Activated CD8-positive, alpha-beta memory T cell treated with anti-CD3 and anti-CD28 coated beads for 1 hour (primary cell): ENCODE results near the gene PALB2.
"Not testable (repeated sequence)": the region's sequence is repeated elsewhere in the genome, so short reads cannot be mapped to it uniquely, and the experiment has no call there.

Source experiments
- DNase-seq, 2 donors: peaks; one replicate each; pipeline ENCODE4 v3.0.0-alpha.2; 2020; ENCODE audit warnings: low read depth in 1 of 2; ENCODE audit errors: extremely low read depth in 1 of 2

Gene PALB2

DNA sequence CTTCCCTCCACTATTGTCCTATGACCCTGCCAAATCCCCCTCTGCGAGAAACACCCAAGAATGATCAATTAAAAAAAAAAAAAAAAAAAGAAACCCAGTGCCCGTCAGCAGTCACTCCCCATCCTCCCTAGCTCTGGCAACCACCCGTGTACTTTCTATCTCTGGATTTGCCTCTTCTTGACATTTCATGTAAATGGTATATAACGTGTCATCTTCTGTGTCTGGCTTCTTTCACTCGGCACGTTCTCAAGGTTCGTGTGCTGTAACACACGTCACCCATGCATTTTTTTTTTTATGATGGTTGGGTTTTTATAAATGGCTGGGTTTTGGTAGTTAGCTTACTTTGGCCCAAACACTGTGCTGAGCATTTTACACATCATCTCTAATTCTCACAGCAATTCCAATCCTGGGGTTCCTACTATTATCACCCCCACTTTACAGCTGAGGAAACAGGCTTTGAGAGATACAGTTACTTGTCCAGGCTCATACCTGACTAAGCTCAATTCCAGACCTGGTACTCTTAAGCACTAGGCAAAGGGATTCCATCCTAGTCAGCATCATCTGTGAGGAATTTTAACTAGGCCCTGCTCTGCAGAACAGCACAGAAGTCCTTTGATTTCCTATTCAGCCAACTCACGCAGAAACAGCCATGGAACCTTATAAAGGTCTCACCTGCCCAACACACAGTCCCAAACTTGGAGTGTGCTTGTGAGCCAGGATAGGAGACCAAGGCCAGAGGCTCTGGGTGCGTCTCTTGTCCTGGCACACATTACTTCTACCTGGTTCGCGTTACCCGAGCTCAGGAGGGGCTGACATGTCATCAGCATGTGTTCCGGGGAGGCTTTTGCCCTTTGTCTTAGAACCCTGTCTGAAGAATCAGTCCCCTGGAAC is 56.7 kb downstream of the PALB2 start:
- DNase-seq, result no peak

DNA sequence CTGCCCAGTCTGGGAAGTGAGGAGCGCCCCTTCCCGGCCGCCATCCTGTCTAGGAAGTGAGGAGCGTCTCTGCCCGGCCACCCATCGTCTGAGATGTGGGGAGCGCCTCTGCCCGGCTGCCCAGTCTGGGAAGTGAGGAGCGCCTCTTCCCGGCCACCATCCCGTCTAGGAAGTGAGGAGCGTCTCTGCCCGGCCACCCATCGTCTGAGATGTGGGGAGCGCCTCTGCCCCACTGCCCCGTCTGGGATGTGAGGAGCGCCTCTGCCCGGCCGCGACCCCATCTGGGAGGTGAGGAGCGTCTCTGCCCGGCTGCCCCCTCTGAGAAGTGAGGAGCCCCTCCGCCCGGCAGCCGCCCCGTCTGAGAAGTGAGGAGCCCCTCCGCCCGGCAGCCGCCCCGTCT is 57.8 kb downstream of the PALB2 start:
- DNase-seq, result not testable (repeated sequence)

DNA sequence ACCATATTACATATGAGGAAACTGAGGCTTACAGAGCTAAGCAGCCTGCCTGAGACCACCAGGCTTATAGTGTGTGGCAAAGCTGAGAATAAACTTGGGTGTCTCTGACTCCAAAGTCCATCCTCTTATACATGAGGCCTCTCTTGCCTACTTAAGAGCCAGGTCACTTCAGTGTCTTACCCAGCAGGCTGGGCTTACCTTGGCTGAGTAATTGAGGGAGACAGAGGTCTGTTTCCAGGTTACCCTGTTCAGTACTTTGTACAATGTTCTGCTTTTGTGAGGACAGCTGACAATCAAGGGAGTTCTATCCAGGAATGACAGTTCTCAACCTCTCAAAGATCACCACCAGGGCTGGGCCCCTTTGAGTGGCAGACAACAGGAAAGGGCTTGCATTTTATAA is 59.3 kb downstream of the PALB2 start:
- DNase-seq, result no peak

DNA sequence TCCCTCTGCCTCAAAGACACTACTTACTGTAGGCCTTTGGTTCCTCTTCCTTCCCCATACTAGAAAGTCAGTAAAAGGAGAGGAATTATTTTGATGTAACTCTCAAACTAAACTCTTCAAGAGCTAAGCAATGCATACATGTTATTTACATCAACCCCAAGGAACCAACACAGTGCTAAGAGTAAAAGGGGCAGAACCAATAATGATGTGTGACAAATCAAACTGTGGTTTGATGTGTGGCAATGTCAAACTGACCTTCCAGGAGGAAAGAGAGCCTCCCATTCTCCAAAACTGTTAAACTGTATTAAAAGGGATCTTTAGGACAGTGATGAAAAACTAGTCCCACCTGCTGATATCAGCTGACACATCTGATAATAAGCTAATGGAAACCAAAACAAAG is 60.7 kb downstream of the PALB2 start:
- DNase-seq, result no peak

DNA sequence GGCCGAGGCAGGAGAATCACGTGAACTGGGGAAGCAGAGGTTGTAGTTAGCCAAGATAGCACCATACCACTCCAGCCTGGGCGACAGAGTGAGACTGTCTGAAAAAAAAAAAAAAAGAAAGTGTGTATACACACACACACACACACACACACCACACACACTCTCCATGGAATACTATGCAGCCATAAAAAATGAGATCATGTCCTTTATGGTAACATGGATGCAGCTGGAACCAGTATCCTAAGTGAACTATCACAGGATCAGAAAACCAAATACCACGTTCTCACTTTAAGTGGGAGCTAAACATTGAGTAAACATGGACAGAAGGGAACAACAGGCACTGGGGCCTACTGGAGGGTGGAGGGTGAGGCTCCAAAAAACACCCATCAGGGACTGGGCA is 61.7 kb downstream of the PALB2 start:
- DNase-seq, result no peak

DNA sequence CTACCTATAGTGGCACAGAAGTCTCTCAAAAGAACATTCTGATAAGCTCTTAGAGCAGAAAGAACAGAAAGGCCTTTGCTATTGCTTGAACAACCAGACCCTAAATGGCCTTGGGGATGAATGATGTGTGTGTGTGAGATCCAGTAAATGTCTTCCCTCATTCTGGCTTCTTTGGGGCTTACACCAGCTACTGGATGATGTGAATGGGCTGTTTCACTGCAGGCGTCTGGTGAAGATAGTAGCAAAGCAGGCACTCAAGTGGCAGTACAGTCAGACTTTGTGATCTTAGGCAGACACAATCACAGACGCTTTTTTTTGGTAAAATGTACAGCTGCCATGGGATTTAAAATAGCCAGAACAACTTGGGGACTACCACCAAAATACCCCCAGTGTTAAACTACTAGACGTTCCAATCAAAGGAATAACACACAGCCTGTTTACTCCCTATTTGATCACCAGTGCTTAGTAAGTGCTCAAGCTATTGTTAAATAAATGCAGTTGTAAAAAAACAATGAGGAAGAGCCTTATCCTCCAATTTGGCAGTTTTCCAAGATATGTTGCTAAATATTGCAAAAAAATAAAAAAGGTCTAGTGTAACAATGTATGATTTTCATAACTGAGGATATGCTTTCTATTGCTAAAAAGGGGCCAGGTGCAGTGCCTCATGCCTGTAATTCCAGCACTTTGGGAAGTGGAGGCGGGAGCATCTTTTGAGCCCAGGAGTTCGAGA is 62.8 kb downstream of the PALB2 start:
- no peak for DNase-seq

DNA sequence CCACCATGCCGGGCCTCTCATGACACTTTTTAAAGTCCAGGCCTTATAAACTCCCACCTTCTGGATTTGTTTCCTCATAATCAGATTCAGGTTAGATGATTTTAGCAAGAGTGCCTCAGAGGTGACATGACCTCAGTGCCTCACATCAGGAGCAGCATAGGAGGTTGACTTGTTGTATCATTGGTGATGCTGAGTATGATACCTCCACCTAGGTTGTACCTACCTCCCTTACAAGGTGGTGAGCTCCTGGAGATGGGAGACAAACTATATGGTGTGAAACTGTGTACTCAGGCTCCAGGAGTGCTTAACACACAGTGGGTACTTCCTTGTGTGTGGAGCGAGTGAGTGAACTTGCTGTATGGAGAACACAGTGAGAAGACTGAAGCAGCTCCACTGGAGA is 63.6 kb downstream of the PALB2 start:
- DNase-seq, result no peak

DNA sequence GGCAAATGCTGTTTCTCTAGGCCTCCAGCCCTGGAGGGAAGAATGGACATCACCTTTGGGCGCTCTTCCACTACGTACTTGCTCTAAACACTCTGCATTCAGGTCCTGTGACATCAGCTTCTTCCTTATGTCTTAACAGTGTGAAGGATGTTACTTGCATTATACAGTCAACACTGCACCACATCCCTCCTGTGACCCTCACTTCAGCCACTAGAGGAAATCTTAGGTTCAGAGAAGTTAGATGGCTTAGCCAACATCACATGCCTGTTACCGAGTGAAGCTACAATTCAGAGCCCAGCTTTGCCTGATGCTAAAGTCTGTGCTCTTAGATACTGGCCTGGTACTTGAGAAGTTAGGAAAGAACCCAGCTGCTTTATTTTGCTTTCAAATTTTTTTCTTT is 65.3 kb downstream of the PALB2 start:
- DNase-seq, result no peak

DNA sequence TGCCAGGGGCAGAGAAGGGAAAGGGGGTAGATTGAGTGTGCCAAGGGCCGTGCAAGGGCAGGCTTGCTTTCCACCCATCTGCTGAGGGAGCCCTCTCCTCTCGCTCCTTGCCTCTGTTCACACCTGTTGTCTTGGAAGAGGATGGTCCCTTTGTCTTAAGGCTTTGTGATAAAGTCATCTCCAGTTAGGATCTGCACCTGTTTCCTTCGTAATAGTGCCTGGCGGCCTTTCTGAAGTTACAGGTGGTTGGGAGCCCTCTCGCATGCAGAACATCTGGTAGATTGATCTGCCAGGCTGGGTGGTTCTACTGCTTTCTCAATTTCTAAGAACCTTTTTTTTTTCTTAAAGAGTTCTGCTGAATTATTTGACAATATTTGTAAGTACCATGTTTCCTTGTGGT is 67.3 kb downstream of the PALB2 start:
- no peak for DNase-seq

DNA sequence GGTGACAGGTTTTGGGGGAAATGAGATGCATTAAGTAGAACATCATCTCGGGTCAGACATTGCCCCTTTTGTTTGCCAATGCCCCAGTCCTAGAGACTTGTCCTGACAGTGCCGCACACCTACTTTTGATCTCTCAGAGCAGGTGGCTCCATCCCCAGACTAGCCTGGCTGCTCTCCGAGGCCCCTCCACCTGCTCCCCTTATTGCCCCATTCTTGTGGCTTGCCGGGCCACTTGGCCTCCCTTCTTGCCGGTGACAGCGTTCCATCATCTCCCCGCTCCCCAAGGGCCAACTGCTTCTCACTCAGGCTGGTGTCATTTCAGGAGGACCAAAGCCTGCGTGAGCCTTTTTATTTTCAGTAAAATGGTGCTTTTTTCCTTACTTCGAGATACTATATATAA is 68.7 kb downstream of the PALB2 start:
- DNase-seq, result no peak

DNA sequence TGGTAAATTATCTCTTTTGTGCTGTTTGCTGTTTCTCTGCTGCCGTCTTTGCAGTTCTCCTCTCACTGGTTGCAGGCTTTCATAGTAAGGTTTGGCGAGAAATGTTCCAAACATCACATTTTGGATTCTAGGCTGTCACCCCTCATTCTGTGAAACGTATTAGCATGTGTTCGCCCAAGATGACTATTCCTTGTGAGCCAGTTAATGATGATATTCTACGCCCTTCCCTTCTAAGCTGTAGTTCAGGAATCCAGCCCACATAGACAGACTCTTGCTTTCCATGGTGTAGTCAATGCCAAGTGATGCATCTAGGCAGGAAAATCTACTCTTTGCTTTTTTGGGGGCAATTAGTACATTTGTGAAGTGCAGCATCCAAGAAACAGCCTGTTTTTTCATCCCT is 69.2 kb downstream of the PALB2 start:
- no peak for DNase-seq

DNA sequence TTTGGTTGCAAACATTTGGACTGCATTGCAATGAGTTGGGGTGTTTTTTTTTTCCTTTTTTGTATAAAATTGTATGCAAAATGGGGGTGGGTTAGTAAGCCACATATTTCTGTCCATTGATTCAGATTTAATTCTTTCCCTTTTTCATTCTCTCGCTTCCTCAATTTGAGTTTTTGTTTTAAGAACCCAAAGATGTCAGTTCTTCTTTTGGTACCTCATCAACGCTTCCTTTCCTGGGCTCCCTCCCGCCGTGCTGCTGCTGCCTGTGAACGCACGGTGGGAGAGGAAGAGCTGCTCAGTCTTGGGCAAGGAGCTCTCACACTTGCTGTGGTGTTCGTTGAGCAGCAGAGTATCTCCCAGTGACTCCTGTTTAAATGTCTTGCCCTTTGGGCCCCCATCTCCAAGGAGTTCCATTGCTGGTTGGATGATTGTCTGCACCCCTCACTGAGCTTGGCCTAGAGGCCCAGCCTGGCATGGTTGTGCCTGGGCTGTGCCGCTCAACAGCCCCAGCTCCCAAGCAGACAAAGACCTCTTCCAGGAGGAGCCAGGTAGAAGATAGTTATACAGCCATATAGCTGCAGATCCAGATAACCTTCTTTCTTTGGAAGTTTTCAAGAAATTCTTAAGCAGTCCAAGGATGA is 70.0 kb downstream of the PALB2 start:
- DNase-seq, result no peak

DNA sequence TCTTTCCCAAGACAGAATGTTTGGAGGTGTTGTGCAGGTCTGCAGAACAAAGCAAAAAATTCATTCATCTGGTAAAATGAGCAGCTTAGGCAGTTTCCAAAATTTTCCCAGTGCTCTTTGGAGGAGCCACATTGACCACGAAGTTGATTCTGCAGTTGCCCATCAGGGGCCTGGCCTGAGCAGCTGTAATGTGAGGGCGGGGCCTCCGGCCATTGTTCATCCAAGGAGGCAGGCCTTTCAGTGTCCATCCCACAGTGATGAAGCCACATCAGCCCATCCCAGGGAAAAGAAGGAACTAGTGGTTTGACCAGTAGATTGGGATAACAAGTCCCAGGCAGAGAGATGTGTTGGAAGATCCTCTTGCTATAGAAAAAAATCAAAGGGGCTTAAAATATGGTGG is 73.5 kb downstream of the PALB2 start:
- no peak for DNase-seq

DNA sequence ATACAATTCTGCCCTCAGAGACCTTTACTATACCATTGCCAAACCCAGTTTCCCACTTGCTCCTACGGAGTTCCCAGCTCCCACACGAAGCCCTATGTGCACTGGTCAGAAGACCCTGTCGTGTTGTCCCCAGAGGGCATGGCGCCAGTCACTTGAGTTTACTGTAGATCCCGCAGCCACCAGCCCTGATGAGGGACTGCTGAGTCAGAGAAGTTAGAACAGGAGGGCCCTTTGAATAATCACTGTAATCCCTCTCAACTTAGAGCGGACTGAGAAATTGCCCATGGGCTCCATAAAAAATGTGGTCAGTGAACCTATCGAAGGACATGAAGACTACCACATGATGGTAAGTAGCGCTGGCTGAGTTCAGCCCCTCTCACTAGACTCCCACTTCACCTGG is 74.4 kb downstream of the PALB2 start:
- DNase-seq, result no peak

DNA sequence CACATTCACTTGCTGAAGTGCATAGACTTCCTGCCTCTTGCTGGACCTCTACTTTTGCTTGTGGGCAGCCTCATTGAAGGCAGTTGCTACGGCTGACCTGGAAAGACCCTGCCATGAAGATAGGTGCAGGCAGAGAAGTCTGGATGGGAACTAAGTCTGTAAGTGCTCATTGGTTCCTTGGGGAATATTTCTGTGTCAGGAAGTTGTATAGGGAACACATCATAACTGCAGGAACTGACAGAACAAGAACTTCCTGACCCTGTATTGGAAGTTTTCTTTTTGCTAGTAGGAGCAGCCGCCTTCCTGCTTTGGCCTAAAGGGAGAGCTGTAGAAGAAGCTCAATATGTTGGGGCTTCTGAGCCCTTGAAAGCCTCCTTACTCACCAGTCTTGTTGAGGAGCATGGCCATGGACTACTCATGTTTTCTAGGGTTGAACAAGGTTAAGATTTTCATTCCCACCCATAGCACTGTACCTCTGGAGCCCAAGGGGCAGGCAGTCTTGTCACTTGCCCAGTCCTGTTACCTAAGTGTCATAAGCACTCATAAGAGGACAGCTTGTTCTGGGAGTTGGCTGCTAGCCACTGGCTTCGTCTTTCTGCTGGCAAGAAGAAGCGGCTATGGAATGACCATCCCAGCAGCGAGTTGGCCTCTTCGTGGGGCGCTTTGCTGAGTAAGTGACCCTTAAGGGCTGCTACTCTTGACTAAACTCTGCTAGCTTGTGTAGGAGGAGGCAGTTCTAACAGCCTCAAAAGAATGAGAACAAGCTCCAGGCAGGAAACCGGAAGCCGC is 76.3 kb downstream of the PALB2 start:
- DNase-seq, result no peak

DNA sequence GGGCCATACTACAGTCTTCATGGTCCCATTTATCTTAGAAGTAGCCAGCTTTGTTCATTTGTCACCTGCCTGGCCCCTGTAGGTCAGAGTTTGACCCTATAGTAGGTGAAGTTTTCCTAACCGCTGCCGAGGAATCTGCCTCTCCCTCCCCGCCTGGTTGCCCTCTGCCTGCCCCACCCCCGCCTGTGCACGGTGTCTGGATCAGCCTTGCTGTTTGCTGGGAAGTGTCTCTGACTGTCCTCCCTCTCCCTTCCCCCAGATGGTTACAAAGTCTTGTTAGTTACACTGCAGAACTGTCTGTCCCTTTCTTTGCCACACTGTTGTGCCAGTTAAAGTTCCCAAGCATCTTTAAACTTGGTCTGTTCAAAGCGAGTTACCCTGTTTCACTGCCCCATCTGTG is 77.9 kb downstream of the PALB2 start:
- DNase-seq, result no peak

DNA sequence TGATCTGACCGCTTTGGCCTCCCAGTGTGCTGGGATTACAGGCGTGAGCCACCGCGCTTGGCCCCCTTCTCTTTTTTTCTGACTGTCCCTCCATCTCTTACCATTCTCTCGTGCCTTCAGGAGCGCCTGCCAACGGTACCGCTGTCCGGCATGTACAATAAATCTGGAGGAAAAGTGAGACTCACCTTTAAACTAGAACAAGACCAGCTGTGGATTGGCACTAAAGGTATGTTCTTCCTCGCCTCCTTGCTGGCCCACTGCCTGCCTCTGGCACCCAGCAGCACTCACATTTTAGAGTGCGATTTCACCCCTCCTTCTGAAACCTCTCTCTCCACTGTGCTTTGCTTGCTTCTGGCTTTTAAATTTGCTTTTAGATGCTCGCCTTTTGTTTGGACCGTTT is 78.6 kb downstream of the PALB2 start:
- no peak for DNase-seq

DNA sequence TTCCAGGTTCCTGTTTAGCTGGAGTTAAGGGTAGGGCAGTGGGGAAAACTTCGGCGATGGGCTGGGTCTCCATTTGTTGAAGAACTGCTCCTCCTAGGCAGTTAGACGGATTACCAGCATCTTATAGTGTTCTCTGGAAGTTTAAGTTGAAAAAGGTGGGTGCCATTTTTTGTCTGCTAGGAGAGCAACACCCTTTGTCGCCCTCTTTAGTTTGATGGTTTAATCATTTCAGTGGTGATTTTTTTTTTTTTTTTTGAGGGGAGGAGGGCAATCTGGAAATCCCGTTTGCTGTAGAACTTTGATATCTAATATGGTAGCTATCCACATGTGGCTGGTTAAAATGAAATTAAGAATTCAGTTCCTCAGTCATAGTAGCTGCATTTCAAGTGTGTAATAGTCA is 79.5 kb downstream of the PALB2 start:
- DNase-seq, result no peak

DNA sequence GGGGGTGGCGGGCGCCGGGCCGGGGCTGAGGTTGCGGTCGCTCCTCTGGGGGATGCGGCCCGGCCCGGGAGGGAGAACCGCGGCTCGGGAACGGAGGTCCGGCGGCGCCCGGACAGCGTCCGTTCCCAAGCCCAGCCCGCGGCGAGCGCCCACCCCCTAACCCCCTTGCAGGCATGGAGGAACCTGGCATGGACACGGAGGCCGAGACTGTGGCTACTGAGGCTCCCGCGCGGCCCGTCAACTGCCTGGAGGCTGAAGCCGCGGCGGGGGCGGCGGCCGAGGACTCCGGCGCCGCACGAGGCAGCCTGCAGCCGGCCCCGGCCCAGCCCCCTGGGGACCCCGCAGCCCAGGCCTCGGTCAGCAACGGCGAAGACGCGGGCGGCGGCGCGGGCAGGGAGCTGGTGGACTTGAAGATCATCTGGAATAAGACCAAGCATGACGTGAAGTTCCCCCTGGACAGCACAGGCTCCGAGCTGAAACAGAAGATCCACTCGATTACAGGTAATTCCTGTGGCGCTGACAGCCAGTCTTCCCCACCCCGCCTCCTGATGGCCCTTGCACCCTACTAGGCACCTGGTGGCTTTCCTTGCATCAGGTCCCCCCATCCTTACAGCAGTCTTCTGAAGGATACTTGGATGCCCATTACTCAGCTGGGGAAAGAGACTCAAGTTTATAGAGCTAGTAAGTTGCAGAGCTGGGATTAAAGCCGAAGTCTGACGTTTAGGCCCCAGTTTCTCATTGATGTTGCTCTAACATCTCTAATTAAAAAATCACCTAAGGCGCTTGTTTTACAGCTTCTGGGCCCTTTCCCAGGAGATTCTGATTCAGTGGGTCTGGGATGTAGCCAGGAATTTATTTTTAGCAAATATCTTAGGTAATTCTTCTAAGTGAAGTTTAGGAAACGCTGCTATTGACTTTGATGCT is 83.1 kb downstream of the PALB2 start:
- DNase-seq, result peak in 1 of 2 donors; percentile 3
